ENCODE data around the gene CAB39. TPM values are rescaled to one million over a fixed set of nuclear protein-coding genes. Genes with fewer than 3 reads are reported as not detected.

The CAB39 gene
- total RNA-seq, 1 donor from 2014 or later: 193 TPM

- intact Hi-C loops (cut with micrococcal nuclease): no loop called here
Measured at GRCh38 chr2:230748087-230748486, 35.4 kb downstream of the CAB39 start.

GRCh38 chr2:230749111-230749510, 36.5 kb downstream of the CAB39 start:
- intact Hi-C loops (cut with micrococcal nuclease): no loop called here

GRCh38 chr2:230751062-230751461, 38.4 kb downstream of the CAB39 start:
- intact Hi-C loops (cut with micrococcal nuclease): no loop called here

- intact Hi-C loops (cut with micrococcal nuclease): no loop called here
Measured at GRCh38 chr2:230754200-230754599, 41.6 kb downstream of the CAB39 start.

GRCh38 chr2:230757476-230757875, 44.8 kb downstream of the CAB39 start:
- intact Hi-C loops (cut with micrococcal nuclease): loop anchor here (5.0 kb wide), 2 partner anchors 40 kb away; no protein-coding TSS in a partner anchor

- intact Hi-C loops (cut with micrococcal nuclease): loop anchor here (5.0 kb wide), 2 partner anchors 38 to 42 kb away; no protein-coding TSS in a partner anchor
Measured at GRCh38 chr2:230758566-230759480, 46.2 kb downstream of the CAB39 start.

- intact Hi-C loops (cut with micrococcal nuclease): loop anchor here (5.0 kb wide), 2 partner anchors 38 to 42 kb away; no protein-coding TSS in a partner anchor
Measured at GRCh38 chr2:230759481-230760167, 47.0 kb downstream of the CAB39 start.

- intact Hi-C loops (cut with micrococcal nuclease): no loop called here
Measured at GRCh38 chr2:230761704-230762103, 49.1 kb downstream of the CAB39 start.

GRCh38 chr2:230762317-230762896, 49.8 kb downstream of the CAB39 start:
- intact Hi-C loops (cut with micrococcal nuclease): no loop called here

- intact Hi-C loops (cut with micrococcal nuclease): no loop called here
Measured at GRCh38 chr2:230764346-230764745, 51.7 kb downstream of the CAB39 start.

- intact Hi-C loops (cut with micrococcal nuclease): no loop called here
Measured at GRCh38 chr2:230765611-230766300, 53.1 kb downstream of the CAB39 start.

GRCh38 chr2:230767862-230768388, 55.3 kb downstream of the CAB39 start:
- intact Hi-C loops (cut with micrococcal nuclease): no loop called here

GRCh38 chr2:230770804-230771203, 58.2 kb downstream of the CAB39 start:
- intact Hi-C loops (cut with micrococcal nuclease): loop anchor here (2.0 kb wide), 1 partner anchor 24 kb away; no protein-coding TSS in a partner anchor

- intact Hi-C loops (cut with micrococcal nuclease): no loop called here
Measured at GRCh38 chr2:230772156-230772555, 59.5 kb downstream of the CAB39 start.

GRCh38 chr2:230773039-230773773, 60.6 kb downstream of the CAB39 start:
- intact Hi-C loops (cut with micrococcal nuclease): loop anchor here (1.0 kb wide), 1 partner anchor 454 kb away; no protein-coding TSS in a partner anchor

GRCh38 chr2:230774348-230774951, 61.8 kb downstream of the CAB39 start:
- intact Hi-C loops (cut with micrococcal nuclease): no loop called here

- intact Hi-C loops (cut with micrococcal nuclease): no loop called here
Measured at GRCh38 chr2:230775737-230776136, 63.1 kb downstream of the CAB39 start.

GRCh38 chr2:230777721-230778120, 65.1 kb downstream of the CAB39 start:
- intact Hi-C loops (cut with micrococcal nuclease): no loop called here

GRCh38 chr2:230778350-230779063, 65.9 kb downstream of the CAB39 start:
- intact Hi-C loops (cut with micrococcal nuclease): no loop called here

Measured in T-helper 2 cell treated with Interferon-gamma antibody and Interleukin-4, amounts not matched to agents 100 ng/mL and 5 ng/mL, for 36 hours (primary cell).